H9 (cell line): ENCODE results near the gene C11orf91. TPM values are rescaled to one million over a fixed set of nuclear protein-coding genes. Genes with fewer than 3 reads are reported as not detected.

Experiments used
- DNase-seq: peaks from one replicate; pipeline ENCODE4 v3.0.0-alpha.2; 2017
- H2AFZ ChIP-seq: one replicate; pipeline ENCODE4 v1.6.1; 2013; ENCODE audit warnings: mild to moderate bottlenecking, low read length, control low read depth, moderate library complexity
- H2AK5ac ChIP-seq: 2 replicates; pipeline ENCODE4 v1.6.1; 2013; ENCODE audit warnings: low read length, control low read depth, mixed read lengths; ENCODE audit not compliant: insufficient read length
- H2BK120ac ChIP-seq: one replicate; pipeline ENCODE4 v1.6.1; 2013; ENCODE audit warnings: low read depth, mild to moderate bottlenecking, low read length, control low read depth, inconsistent platforms; ENCODE audit not compliant: poor library complexity, severe bottlenecking
- H2BK12ac ChIP-seq: 2 replicates; pipeline ENCODE4 v1.6.1; 2013; ENCODE audit warnings: low read length, control low read depth, mixed read lengths, low read depth; ENCODE audit not compliant: insufficient read length
- H2BK15ac ChIP-seq: 2 replicates; pipeline ENCODE4 v1.6.1; 2013; ENCODE audit warnings: low read depth, low read length, control low read depth
- H2BK20ac ChIP-seq: one replicate; pipeline ENCODE4 v1.6.1; 2013; ENCODE audit warnings: low read depth, mild to moderate bottlenecking, low read length, control low read depth, inconsistent platforms; ENCODE audit not compliant: poor library complexity, severe bottlenecking
- H2BK5ac ChIP-seq: 2 replicates; pipeline ENCODE4 v1.6.1; 2013; ENCODE audit warnings: low read length, control low read depth, mixed read lengths; ENCODE audit not compliant: insufficient read length
- H3K14ac ChIP-seq: 2 replicates; pipeline ENCODE4 v1.6.1; 2013; ENCODE audit warnings: low read length, control low read depth; ENCODE audit not compliant: insufficient read depth
- H3K18ac ChIP-seq: 2 replicates; pipeline ENCODE4 v1.6.1; 2013; ENCODE audit warnings: low read depth, mild to moderate bottlenecking, mixed read lengths, low read length, control low read depth; ENCODE audit not compliant: insufficient read length
- H3K23ac ChIP-seq: 2 replicates; pipeline ENCODE4 v1.6.1; 2013; ENCODE audit warnings: low read length, control low read depth, mixed read lengths, low read depth; ENCODE audit not compliant: insufficient read length
- H3K23me2 ChIP-seq: 2 replicates; pipeline ENCODE4 v1.6.1; 2013; ENCODE audit warnings: low read depth, mild to moderate bottlenecking, mixed read lengths, low read length, control low read depth; ENCODE audit not compliant: insufficient read length, poor library complexity, severe bottlenecking
- H3K27ac ChIP-seq: 2 replicates; pipeline ENCODE4 v1.5.1; 2013; ENCODE audit warnings: low read length, control low read depth, mixed read lengths, low read depth; ENCODE audit not compliant: insufficient read length
- H3K27me3 ChIP-seq: 2 replicates; pipeline ENCODE4 v1.6.1; 2013; ENCODE audit warnings: low read length, control low read depth, inconsistent platforms; ENCODE audit not compliant: insufficient read depth
- H3K4ac ChIP-seq: 2 replicates; pipeline ENCODE4 v1.6.1; 2013; ENCODE audit warnings: low read depth, mild to moderate bottlenecking, control low read depth, inconsistent platforms, low read length, moderate library complexity
- H3K4me1 ChIP-seq: 2 replicates; pipeline ENCODE4 v1.6.1; 2013; ENCODE audit warnings: low read length, control low read depth, inconsistent platforms; ENCODE audit not compliant: insufficient read depth
- H3K4me2 ChIP-seq: 2 replicates; pipeline ENCODE4 v1.6.1; 2013; ENCODE audit warnings: low read length, control low read depth, mixed read lengths; ENCODE audit not compliant: insufficient read length, insufficient read depth
- H3K56ac ChIP-seq: 2 replicates; pipeline ENCODE4 v1.6.1; 2013; ENCODE audit warnings: low read depth, mild to moderate bottlenecking, mixed read lengths, low read length, control low read depth; ENCODE audit not compliant: insufficient read length
- H3K79me1 ChIP-seq: 2 replicates; pipeline ENCODE4 v1.6.1; 2013; ENCODE audit warnings: low read depth, mild to moderate bottlenecking, moderate library complexity, low read length, control low read depth, inconsistent platforms; ENCODE audit not compliant: insufficient read depth, poor library complexity, severe bottlenecking
- H3K79me2 ChIP-seq: 2 replicates; pipeline ENCODE4 v1.6.1; 2013; ENCODE audit warnings: low read length, control low read depth, inconsistent platforms; ENCODE audit not compliant: insufficient read depth
- H3K9ac ChIP-seq: 2 replicates; pipeline ENCODE4 v1.6.1; 2013; ENCODE audit warnings: low read length, control low read depth, mixed read lengths; ENCODE audit not compliant: insufficient read length; ENCODE audit errors: extremely low read depth
- H3K9me3 ChIP-seq: one replicate; pipeline ENCODE4 v1.6.1; 2013; ENCODE audit warnings: low read depth, low read length, inconsistent platforms; ENCODE audit not compliant: control insufficient read depth
- H3T11ph ChIP-seq: one replicate; pipeline ENCODE4 v1.6.1; 2013; ENCODE audit warnings: mild to moderate bottlenecking, low read length, control low read depth, inconsistent platforms
- H4K20me1 ChIP-seq: one replicate; pipeline ENCODE4 v1.6.1; 2013; ENCODE audit not compliant: control insufficient read depth, insufficient read length, insufficient read depth
- H4K5ac ChIP-seq: 2 replicates; pipeline ENCODE4 v1.6.1; 2013; ENCODE audit warnings: low read depth, mild to moderate bottlenecking, mixed read lengths, low read length, control low read depth; ENCODE audit not compliant: insufficient read length
- H4K8ac ChIP-seq: replicated peaks from 2 replicates; pipeline ENCODE4 v1.6.1; 2013; ENCODE audit warnings: low read length, control low read depth, mixed read lengths, low read depth; ENCODE audit not compliant: insufficient read length
- H4K91ac ChIP-seq: 2 replicates; pipeline ENCODE4 v1.6.1; 2013; ENCODE audit warnings: low read depth, mild to moderate bottlenecking, moderate library complexity, mixed read lengths, low read length, control low read depth; ENCODE audit not compliant: insufficient read length
- H3K27ac Mint-ChIP-seq, 3 experiments: 2 replicates in 2 of 3; 3 replicates in 1 of 3; pipeline ENCODE4 v1.8.0; 2020 to 2021; ENCODE audit warnings: mixed read lengths in 3 of 3, mild to moderate bottlenecking in 1 of 3, moderate library complexity in 1 of 3
- H3K27me3 Mint-ChIP-seq: 2 replicates; pipeline ENCODE4 v1.8.0; 2021; ENCODE audit warnings: low read depth, mild to moderate bottlenecking, moderate library complexity, mixed read lengths
- H3K36me3 Mint-ChIP-seq, 3 experiments: 2 replicates in 2 of 3; 3 replicates in 1 of 3; pipeline ENCODE4 v1.8.0; 2020 to 2021; ENCODE audit warnings: low read depth in 3 of 3, mixed read lengths in 3 of 3; ENCODE audit not compliant: insufficient read depth in 1 of 3
- H3K4me1 Mint-ChIP-seq, 2 experiments: 2 replicates each; pipeline ENCODE4 v1.8.0; 2020; ENCODE audit warnings: mixed read lengths in 2 of 2
- H3K4me3 Mint-ChIP-seq, 2 experiments: 2 replicates in 1 of 2; 3 replicates in 1 of 2; pipeline ENCODE4 v1.8.0; 2020 to 2021; ENCODE audit warnings: mild to moderate bottlenecking in 2 of 2, mixed read lengths in 2 of 2, moderate library complexity in 1 of 2
- H3K9me3 Mint-ChIP-seq, 2 experiments: 2 replicates in 1 of 2; 3 replicates in 1 of 2; pipeline ENCODE4 v1.8.0; 2020; ENCODE audit warnings: mild to moderate bottlenecking in 2 of 2, mixed read lengths in 2 of 2, moderate library complexity in 1 of 2
- CTCF ChIP-seq: fragments of 200-600 bp; sonication (generic); conservative IDR thresholded peaks from 3 replicates; pipeline ENCODE4 v1.8.0; 2021; ENCODE audit warnings: antibody characterized with exemption, mild to moderate bottlenecking
- WGBS: extraction: QIAGEN DNeasy Blood & Tissue Kit; methylation state at CpG from one replicate; pipeline ENCODE4 v1.1.7; 2013; ENCODE audit warnings: missing lambda C conversion rate, low lambda C conversion rate, mixed read lengths; ENCODE audit not compliant: insufficient read length; ENCODE audit errors: extremely low coverage; 5-methylcytosine and 5-hydroxymethylcytosine counted together
- total RNA-seq: library from RNA; stranded (reverse); gene quantifications from 2 replicates; pipeline ENCODE4 v1.2.1, GENCODE V29; 2021

Gene C11orf91
- total RNA-seq, 1 experiment from 2014 or later, result not detected

GRCh38 chr11:33696411-33696810 is 4.2 kb downstream of the C11orf91 start:
- Histone ChIP-seq H3K23ac (no peak overlapping the region), H3K4me2 (no peak overlapping the region), H4K5ac (no peak overlapping the region), H3K27me3 (no peaks in the 10 kb centered on the region), H2BK15ac (no peak overlapping the region), H3K27ac (no peak overlapping the region), H2BK12ac (no peak overlapping the region), H3K9me3 (no peaks in the 10 kb centered on the region), H2BK20ac (no peak overlapping the region), H3K79me1 (no peaks in the 10 kb centered on the region), H2BK5ac (no peak overlapping the region), H4K20me1 (no peaks in the 10 kb centered on the region), H2BK120ac (no peak overlapping the region), H4K8ac (no peak overlapping the region), H3K4ac (no peak overlapping the region), H3K14ac (no peak overlapping the region), H3K79me2 (no peaks in the 10 kb centered on the region), H3K23me2 (peaks cover 5% of the 10 kb centered on the region), H3K18ac (no peak overlapping the region), H3K9ac (no peak overlapping the region), H2AFZ (no peak overlapping the region), H3K56ac (no peak overlapping the region), H3T11ph (no peak overlapping the region), H2AK5ac (no peak overlapping the region), H3K4me1 (peaks cover 5% of the 10 kb centered on the region; the same call in 1 of the 2 replicates), H4K91ac (no peak overlapping the region)
- peak overlapping the region in 1 of 2 experiments; percentile 0; a peak in 1 of 5 replicates for H3K4me3 Mint-ChIP-seq
- no peak overlapping the region for H3K27ac Mint-ChIP-seq
- H3K36me3 Mint-ChIP-seq, result no peaks in the 10 kb centered on the region
- TF ChIP-seq CTCF, result no peak
- peaks cover 19% of the 10 kb centered on the region for H3K27me3 Mint-ChIP-seq
- no CpG with 5 or more reads among the region's 5 CpGs for WGBS
- H3K4me1 Mint-ChIP-seq, result peaks cover 43 to 53% of the 10 kb centered on the region in 2 experiments
- no peak for DNase-seq
- no peaks in the 10 kb centered on the region for H3K9me3 Mint-ChIP-seq
